GM12872 (cell line): ENCODE measurements around the gene PMEPA1.

ENCODE experiments used
- TF ChIP-seq, protein P1 (sequence below): IDR thresholded peaks from 3 replicates; pipeline ENCODE4 v1.5.1; 2011; ENCODE audit warnings: low read depth, mild to moderate bottlenecking, low read length, moderate library complexity; ENCODE audit not compliant: insufficient read depth

The PMEPA1 gene

DNA sequence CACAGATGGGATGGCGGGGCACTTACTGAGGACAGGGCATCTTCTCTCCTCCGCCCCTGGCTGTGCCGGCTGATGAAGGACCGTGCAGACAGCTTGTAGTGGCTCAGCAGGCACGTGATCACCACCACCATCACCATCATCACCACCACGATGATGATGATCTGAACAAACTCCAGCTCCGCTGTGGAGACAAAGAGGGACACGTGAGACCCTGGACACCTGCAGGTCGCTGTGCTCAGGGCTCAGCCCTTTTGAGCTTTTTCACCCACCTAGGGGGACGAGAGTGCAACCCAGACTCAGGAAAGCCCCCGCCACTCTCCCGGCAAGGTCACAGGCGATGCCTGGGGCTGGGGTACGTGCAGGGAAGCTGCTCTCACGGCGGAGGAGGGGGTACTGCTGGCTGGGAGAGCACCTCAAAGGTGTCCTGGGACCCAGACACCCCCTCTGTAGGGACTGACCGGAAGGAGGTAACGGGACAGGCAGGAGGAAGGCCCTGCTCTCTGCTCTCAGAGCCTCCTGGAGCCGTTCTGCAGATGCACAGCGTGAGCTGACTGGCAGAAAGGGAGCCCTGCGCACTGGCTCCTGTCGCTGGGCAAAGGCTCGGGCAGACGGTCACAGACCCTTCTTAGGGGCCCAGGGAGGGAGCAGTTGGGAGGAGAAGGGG is 50.2 kb downstream of the PMEPA1 start:
- TF ChIP-seq, protein P1, sequence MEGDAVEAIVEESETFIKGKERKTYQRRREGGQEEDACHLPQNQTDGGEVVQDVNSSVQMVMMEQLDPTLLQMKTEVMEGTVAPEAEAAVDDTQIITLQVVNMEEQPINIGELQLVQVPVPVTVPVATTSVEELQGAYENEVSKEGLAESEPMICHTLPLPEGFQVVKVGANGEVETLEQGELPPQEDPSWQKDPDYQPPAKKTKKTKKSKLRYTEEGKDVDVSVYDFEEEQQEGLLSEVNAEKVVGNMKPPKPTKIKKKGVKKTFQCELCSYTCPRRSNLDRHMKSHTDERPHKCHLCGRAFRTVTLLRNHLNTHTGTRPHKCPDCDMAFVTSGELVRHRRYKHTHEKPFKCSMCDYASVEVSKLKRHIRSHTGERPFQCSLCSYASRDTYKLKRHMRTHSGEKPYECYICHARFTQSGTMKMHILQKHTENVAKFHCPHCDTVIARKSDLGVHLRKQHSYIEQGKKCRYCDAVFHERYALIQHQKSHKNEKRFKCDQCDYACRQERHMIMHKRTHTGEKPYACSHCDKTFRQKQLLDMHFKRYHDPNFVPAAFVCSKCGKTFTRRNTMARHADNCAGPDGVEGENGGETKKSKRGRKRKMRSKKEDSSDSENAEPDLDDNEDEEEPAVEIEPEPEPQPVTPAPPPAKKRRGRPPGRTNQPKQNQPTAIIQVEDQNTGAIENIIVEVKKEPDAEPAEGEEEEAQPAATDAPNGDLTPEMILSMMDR, result no peak

DNA sequence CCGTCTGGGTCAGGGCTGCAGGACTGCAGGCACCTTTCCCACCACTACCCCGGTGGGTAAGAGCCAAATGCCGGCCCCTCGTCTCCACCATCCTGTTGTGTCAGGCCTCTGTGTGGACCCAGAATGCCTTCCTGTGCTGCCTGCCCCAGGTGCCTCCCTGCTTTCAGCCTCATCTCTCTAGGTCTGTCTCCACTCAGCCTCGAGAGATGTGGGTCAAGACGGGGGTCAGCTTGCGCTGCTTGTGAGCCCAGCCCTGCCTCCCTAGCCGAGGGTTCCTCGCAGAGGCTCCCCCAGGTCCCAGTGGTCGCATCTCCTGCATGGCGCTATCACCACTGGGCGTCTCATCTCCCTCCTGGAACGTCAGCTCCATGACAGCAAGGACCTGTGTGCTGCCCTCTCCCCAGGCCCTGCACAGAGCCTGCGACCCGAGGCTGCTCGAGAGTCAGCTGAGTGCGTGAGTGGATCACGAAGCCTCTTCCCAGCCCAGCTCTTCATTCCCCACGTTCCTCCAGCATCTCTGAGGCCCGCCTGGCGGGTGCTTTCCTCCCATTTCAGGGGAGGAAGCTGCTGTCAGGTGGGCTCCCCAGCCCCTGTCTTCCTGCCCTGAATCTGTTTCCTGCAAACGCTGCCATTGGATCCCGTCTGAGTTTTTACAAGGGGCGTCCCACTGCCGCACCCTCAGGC is 50.8 kb downstream of the PMEPA1 start:
- TF ChIP-seq, protein P1, result no peak

DNA sequence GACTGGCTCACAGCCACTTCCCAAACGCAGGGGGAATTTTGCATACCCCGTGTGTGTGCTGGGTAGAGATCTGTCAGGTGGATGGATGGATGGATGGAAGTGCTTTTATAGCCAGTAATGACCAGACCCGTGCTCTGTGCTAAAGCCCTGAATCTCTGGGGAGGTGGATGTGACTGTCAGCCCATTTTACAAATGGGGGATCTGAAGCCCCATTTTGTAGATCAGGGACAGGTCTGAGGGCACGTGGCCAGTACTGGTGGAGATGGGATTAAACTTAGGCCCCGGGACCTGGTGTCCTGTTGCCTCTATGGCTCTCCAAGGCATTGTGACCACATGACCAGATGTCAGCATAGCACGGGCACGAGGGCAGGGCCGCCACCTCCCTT is 51.4 kb downstream of the PMEPA1 start:
- TF ChIP-seq, protein P1, result no peak

DNA sequence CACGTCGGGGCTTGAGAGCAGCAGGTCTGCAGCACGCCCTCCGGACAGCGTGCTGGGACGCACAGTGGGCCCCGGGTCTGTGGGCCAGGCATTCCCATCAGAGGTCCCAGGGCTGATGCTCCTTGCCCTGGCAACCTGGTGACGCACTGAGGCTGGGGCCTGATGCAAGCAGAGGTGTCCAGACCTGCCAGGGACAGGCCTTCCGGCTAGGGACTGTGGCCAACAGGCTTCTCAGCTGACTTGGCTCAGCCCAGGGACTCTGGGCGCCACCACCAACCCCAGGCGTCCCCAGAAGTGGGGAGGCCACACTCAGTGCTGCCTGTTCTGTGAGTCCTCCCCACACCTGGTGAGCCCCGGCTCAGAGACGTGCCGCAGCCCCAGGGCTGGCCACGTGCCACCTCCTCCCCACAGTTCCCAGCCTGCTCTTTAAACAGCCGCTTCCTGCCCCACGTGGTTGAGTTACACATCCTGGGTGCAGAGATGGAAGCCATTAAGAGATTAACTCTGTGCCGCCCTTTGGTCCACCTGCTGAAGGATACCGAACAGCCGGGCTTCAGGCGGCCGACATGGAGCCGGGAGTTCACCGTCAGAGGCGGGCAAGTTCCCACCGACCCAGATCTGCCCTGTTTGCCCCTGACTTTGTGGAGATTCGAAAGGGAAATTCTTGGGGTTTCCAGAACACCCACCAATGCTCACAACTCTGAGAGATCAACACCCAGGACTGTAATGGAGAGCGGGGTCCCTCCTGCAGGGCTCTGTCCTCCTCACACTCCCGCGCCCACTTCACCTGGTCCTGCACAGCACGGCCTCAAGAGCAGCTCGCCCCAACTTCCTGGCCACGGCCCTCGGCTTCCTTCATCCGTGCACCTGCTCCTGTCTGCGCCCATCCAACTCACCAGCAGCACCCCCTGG is 52.0 kb downstream of the PMEPA1 start:
- TF ChIP-seq, protein P1, result no peak

DNA sequence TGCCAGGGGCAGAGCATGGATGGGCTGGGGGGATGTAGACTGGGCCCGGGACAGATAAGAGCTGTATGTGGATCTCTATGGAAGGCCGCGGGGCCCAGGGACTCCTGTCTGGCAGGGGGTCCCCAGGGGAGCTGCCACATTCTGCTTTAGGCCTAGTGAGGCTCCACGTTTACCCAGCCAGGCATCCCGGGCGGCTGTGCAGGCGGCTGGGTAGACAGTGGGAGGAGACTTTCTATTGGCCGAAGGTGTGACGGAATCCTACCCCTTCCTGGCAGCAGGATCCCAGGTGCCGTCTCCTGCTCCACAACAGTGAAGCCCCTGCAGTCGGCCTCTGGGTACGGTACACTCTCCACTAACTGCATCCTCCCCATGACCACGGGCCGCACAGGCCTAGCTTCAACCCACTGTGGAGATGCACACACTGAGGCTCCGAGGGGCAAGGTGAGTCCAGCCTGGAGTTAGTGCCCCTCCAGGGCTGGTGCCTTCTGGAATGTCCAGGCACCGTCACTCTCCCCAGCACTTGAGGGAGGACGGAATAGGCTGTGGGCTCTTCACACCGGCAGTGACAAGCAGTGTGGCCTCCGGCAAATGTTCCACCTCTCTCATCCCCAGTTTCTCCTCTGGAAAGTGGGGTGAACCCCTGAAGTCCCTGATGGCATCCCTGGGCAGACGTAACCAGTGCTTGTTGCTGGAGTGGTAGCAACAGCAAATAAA is 52.8 kb downstream of the PMEPA1 start:
- TF ChIP-seq, protein P1, result no peak

DNA sequence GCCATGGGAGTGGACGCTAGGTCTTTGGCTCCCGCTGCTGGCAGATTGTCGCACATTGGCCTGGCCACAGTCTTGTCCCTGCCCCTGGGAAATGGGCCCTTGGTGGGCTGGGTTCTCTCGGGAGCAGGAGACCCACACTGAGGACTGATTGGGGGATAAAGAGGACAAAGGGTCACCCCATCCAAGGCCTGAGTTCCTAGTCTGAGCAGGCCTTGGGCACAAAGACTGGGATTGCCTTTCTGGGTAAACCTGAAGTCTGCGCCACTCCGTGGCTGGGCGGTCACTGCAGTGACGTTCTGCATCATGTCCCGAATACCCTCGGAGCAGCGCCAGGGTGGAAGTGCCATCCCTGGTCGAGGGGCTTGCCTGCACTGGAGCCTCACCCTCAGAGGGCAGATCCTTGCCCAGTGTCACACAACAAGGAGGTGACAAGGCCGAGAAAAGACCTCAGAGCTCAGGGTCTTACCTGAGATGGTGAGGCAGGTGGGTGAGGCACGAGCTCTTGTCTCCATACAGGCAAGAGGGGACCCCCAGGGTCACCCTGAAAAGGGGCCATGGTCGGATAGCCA is 53.5 kb downstream of the PMEPA1 start:
- TF ChIP-seq, protein P1, result no peak
